K562 (cell line): ENCODE data around the gene SMIM21.

Experiments
- RAD21 ChIP-seq, 2 experiments: fragments of 250-450 bp in 1 of 2; fragments of 450-650 bp in 1 of 2; sonication (Bioruptor Pico) in 1 of 2; formaldehyde crosslinking in 1 of 2; IDR thresholded peaks in 1 of 2; conservative IDR thresholded peaks in 1 of 2; 2 replicates each; pipeline versions ENCODE4 v1.4.0 to v1.8.0; 2020 to 2022; ENCODE audit warnings: mild to moderate bottlenecking in 2 of 2, moderate library complexity in 1 of 2
- SRSF1 ChIP-seq: fragments of 200-400 bp; formaldehyde crosslinking; IDR thresholded peaks from 2 replicates; pipeline ENCODE4 v1.6.1; 2017; ENCODE audit warnings: mild to moderate bottlenecking, low read depth, low read length, moderate library complexity
- ZBTB8A ChIP-seq: fragments of 450-650 bp; IDR thresholded peaks from 2 replicates; pipeline ENCODE4 v1.6.1; 2018; ENCODE audit warnings: mild to moderate bottlenecking, moderate library complexity; ENCODE audit not compliant: partially characterized antibody
- ZNF347 ChIP-seq: fragments of 450-650 bp; formaldehyde crosslinking; IDR thresholded peaks from 2 replicates; pipeline ENCODE4 v1.4.0; 2020; ENCODE audit warnings: low read depth, mild to moderate bottlenecking, moderate library complexity
- ZNF785 ChIP-seq: fragments of 250-450 bp; sonication (Bioruptor Pico); IDR thresholded peaks from 2 replicates; pipeline ENCODE4 v1.4.0; 2020; ENCODE audit warnings: mild to moderate bottlenecking
- TF ChIP-seq, protein P1 (sequence below), 2 experiments: fragments of 200-800 bp in 1 of 2; sonication (Bioruptor generic) in 1 of 2; sonication (generic) in 1 of 2; formaldehyde crosslinking in 1 of 2; IDR thresholded peaks in 1 of 2; conservative IDR thresholded peaks in 1 of 2; 2 replicates each; pipeline versions ENCODE4 v1.5.0 to v1.6.1; 2016 to 2020; ENCODE audit warnings: missing compliant biosample characterization in 1 of 2, missing genetic modification characterization in 1 of 2, missing genetic modification reagents in 1 of 2
- TF ChIP-seq, protein P2 (sequence below): sonication (generic); formaldehyde crosslinking; IDR thresholded peaks from 2 replicates; pipeline ENCODE4 v1.9.0; 2022; ENCODE audit warnings: mild to moderate bottlenecking, missing genetic modification reagents
- TF ChIP-seq, protein P3 (sequence below): sonication (generic); formaldehyde crosslinking; IDR thresholded peaks from 2 replicates; pipeline ENCODE4 v1.8.0; 2022; ENCODE audit warnings: mild to moderate bottlenecking, missing genetic modification reagents

DNA sequence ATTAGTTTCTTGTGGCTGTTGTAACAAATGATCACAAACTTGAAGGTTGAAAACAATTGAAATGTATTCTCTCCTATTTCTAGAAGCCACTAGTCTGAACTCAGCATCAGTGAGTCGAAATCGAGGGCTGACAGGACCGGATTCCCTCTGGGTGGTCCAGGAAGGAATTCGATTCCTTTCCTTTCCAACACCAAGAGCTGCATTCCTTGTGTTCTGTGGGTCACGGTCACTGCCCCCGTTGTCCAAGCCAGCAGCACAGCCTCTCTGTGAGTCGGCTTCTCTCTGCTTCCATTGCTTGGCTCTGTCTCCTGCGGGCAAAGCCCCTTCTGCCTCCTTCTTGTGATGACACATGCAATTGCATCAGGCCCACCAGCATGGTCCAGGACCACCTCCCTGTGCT, 67.3 kb downstream of the SMIM21 start:
- TF ChIP-seq, protein P1, sequence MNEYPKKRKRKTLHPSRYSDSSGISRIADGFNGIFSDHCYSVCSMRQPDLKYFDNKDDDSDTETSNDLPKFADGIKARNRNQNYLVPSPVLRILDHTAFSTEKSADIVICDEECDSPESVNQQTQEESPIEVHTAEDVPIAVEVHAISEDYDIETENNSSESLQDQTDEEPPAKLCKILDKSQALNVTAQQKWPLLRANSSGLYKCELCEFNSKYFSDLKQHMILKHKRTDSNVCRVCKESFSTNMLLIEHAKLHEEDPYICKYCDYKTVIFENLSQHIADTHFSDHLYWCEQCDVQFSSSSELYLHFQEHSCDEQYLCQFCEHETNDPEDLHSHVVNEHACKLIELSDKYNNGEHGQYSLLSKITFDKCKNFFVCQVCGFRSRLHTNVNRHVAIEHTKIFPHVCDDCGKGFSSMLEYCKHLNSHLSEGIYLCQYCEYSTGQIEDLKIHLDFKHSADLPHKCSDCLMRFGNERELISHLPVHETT (CRISPR knock-in tag; conservative IDR thresholded peaks at IDR 0.05 in 1 of 2, IDR thresholded peaks at IDR 0.05 in 1 of 2), result no peak
- TF ChIP-seq RAD21 (CRISPR knock-in tag; conservative IDR thresholded peaks at IDR 0.05 in 1 of 2, IDR thresholded peaks at IDR 0.05 in 1 of 2) (no peak), ZNF785 (CRISPR knock-in tag) (no peak), ZNF347 (CRISPR knock-in tag) (no peak), ZBTB8A (no peak), SRSF1 (no peak)
- TF ChIP-seq, protein P2, sequence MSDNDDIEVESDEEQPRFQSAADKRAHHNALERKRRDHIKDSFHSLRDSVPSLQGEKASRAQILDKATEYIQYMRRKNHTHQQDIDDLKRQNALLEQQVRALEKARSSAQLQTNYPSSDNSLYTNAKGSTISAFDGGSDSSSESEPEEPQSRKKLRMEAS (CRISPR knock-in tag), result no peak
- TF ChIP-seq, protein P3, sequence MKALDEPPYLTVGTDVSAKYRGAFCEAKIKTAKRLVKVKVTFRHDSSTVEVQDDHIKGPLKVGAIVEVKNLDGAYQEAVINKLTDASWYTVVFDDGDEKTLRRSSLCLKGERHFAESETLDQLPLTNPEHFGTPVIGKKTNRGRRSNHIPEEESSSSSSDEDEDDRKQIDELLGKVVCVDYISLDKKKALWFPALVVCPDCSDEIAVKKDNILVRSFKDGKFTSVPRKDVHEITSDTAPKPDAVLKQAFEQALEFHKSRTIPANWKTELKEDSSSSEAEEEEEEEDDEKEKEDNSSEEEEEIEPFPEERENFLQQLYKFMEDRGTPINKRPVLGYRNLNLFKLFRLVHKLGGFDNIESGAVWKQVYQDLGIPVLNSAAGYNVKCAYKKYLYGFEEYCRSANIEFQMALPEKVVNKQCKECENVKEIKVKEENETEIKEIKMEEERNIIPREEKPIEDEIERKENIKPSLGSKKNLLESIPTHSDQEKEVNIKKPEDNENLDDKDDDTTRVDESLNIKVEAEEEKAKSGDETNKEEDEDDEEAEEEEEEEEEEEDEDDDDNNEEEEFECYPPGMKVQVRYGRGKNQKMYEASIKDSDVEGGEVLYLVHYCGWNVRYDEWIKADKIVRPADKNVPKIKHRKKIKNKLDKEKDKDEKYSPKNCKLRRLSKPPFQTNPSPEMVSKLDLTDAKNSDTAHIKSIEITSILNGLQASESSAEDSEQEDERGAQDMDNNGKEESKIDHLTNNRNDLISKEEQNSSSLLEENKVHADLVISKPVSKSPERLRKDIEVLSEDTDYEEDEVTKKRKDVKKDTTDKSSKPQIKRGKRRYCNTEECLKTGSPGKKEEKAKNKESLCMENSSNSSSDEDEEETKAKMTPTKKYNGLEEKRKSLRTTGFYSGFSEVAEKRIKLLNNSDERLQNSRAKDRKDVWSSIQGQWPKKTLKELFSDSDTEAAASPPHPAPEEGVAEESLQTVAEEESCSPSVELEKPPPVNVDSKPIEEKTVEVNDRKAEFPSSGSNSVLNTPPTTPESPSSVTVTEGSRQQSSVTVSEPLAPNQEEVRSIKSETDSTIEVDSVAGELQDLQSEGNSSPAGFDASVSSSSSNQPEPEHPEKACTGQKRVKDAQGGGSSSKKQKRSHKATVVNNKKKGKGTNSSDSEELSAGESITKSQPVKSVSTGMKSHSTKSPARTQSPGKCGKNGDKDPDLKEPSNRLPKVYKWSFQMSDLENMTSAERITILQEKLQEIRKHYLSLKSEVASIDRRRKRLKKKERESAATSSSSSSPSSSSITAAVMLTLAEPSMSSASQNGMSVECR (CRISPR knock-in tag), result no peak
